C4-2B (cell line): ENCODE measurements around the gene EVA1C.

Experiments
- CTCF ChIP-seq: fragments of 450-650 bp; conservative IDR thresholded peaks from 2 replicates; pipeline ENCODE4 v1.5.1; 2017; ENCODE audit warnings: mild to moderate bottlenecking
- ZFX ChIP-seq: fragments of 450-650 bp; IDR thresholded peaks from 2 replicates; pipeline ENCODE4 v1.6.1; 2017

GRCh38 chr21:32481875-32482408, 69.4 kb downstream of the EVA1C start:
- TF ChIP-seq CTCF: no peak
- TF ChIP-seq ZFX: no peak
